Activated CD8-positive, alpha-beta memory T cell treated with anti-CD3 and anti-CD28 coated beads, Interleukin-2, amount 50 U/mL, for 48 hours (primary cell): ENCODE results near the gene GZMA.
"Not testable (repeated sequence)": the region's sequence is repeated elsewhere in the genome, so short reads cannot be mapped to it uniquely, and the experiment has no call there.

Experiments used
- DNase-seq: peaks from one replicate; pipeline ENCODE4 v3.0.0-alpha.2; 2020

Gene GZMA

GRCh38 chr5:55102348-55102747 lies at the start of gene GZMA:
Gene GZMA, plus strand, starts transcription at chr5:55102646. Its CDS starts 37 bp downstream, at chr5:55102683.
- DNase-seq: no peak

- DNase-seq: no peak
Observed at GRCh38 chr5:55055183-55055582, 47.3 kb upstream of the GZMA start.

- DNase-seq: peak; percentile 77
Observed at GRCh38 chr5:55062039-55062779, 40.2 kb upstream of the GZMA start.

- no peak for DNase-seq
Observed at GRCh38 chr5:55063220-55063863, 39.1 kb upstream of the GZMA start.

- DNase-seq: no peak
Observed at GRCh38 chr5:55063899-55064298, 38.5 kb upstream of the GZMA start.

GRCh38 chr5:55064523-55064922 lies 37.9 kb upstream of the GZMA start:
- DNase-seq: no peak

- DNase-seq: no peak
Observed at GRCh38 chr5:55066277-55066676, 36.2 kb upstream of the GZMA start.

GRCh38 chr5:55070968-55071367 lies 31.5 kb upstream of the GZMA start:
- no peak for DNase-seq

- no peak for DNase-seq
Observed at GRCh38 chr5:55071413-55071812, 31.0 kb upstream of the GZMA start.

GRCh38 chr5:55072666-55073065 lies 29.8 kb upstream of the GZMA start:
- no peak for DNase-seq

- DNase-seq: no peak
Observed at GRCh38 chr5:55073211-55073610, 29.2 kb upstream of the GZMA start.

GRCh38 chr5:55081541-55081940 lies 20.9 kb upstream of the GZMA start:
- no peak for DNase-seq

- not testable (repeated sequence) for DNase-seq
Observed at GRCh38 chr5:55089301-55089700, 13.1 kb upstream of the GZMA start.

GRCh38 chr5:55091011-55091410 lies 11.4 kb upstream of the GZMA start:
- not testable (repeated sequence) for DNase-seq

- DNase-seq: no peak
Observed at GRCh38 chr5:55096182-55096581, 6.3 kb upstream of the GZMA start.

- DNase-seq: no peak
Observed at GRCh38 chr5:55096861-55097260, 5.6 kb upstream of the GZMA start.

- not testable (repeated sequence) for DNase-seq
Observed at GRCh38 chr5:55101148-55101547, 1.3 kb upstream of the GZMA start.

GRCh38 chr5:55101556-55102276 lies 730 bp upstream of the GZMA start:
- DNase-seq: no peak

GRCh38 chr5:55104036-55104772 lies 1.8 kb downstream of the GZMA start:
- no peak for DNase-seq

GRCh38 chr5:55104946-55105701 lies 2.7 kb downstream of the GZMA start:
- DNase-seq: no peak

GRCh38 chr5:55105976-55106375 lies 3.5 kb downstream of the GZMA start:
- DNase-seq: not testable (repeated sequence)

- DNase-seq: no peak
Observed at GRCh38 chr5:55108661-55109060, 6.2 kb downstream of the GZMA start.
